ENCODE data around the gene RBP3.

RBP3 gene

GRCh38 chr10:47326306-47326926, 21.7 kb upstream of the RBP3 start:
- DNase-seq (ENCODE audit: low spot score) (peak; percentile 23), ATAC-seq (ENCODE audit: low read depth) (no peak)
- no peaks in the 10 kb centered on the region for H3K36me3 ChIP-seq (ENCODE audit: low read depth)
- H3K27me3 ChIP-seq (ENCODE audit: insufficient read depth, poor library complexity, severe bottlenecking), result no peaks in the 10 kb centered on the region
- H3K4me3 ChIP-seq (ENCODE audit: severe bottlenecking), result no peak overlapping the region
- H3K27ac ChIP-seq (ENCODE audit: poor library complexity, severe bottlenecking), result no peak overlapping the region
- no peak for TF ChIP-seq CTCF (IDR thresholded peaks at IDR 0.05; ENCODE audit: poor library complexity, severe bottlenecking)
- no peaks in the 10 kb centered on the region for H3K4me1 ChIP-seq (ENCODE audit: insufficient read depth, poor library complexity, severe bottlenecking)
- H3K9me3 ChIP-seq (ENCODE audit: severe bottlenecking), result no peaks in the 10 kb centered on the region

GRCh38 chr10:47326927-47327330, 21.2 kb upstream of the RBP3 start:
- Histone ChIP-seq H3K4me1 (ENCODE audit: insufficient read depth, poor library complexity, severe bottlenecking) (no peaks in the 10 kb centered on the region), H3K9me3 (ENCODE audit: severe bottlenecking) (no peaks in the 10 kb centered on the region), H3K36me3 (ENCODE audit: low read depth) (no peaks in the 10 kb centered on the region), H3K27ac (ENCODE audit: poor library complexity, severe bottlenecking) (no peak overlapping the region), H3K4me3 (ENCODE audit: severe bottlenecking) (no peak overlapping the region), H3K27me3 (ENCODE audit: insufficient read depth, poor library complexity, severe bottlenecking) (no peaks in the 10 kb centered on the region)
- DNase-seq (ENCODE audit: low spot score) (peak; percentile 14), ATAC-seq (ENCODE audit: low read depth) (no peak)
- no peak for TF ChIP-seq CTCF (IDR thresholded peaks at IDR 0.05; ENCODE audit: poor library complexity, severe bottlenecking)

- no peaks in the 10 kb centered on the region for H3K36me3 ChIP-seq (ENCODE audit: low read depth)
- no peaks in the 10 kb centered on the region for H3K4me1 ChIP-seq (ENCODE audit: insufficient read depth, poor library complexity, severe bottlenecking)
- DNase-seq (ENCODE audit: low spot score) (peak; percentile 19), ATAC-seq (ENCODE audit: low read depth) (no peak)
- TF ChIP-seq CTCF (IDR thresholded peaks at IDR 0.05; ENCODE audit: poor library complexity, severe bottlenecking), result no peak
- no peaks in the 10 kb centered on the region for H3K9me3 ChIP-seq (ENCODE audit: severe bottlenecking)
- H3K27me3 ChIP-seq (ENCODE audit: insufficient read depth, poor library complexity, severe bottlenecking), result peaks cover 11% of the 10 kb centered on the region
- H3K27ac ChIP-seq (ENCODE audit: poor library complexity, severe bottlenecking), result no peak overlapping the region
- no peak overlapping the region for H3K4me3 ChIP-seq (ENCODE audit: severe bottlenecking)
Measured at GRCh38 chr10:47329855-47330254, 18.3 kb upstream of the RBP3 start.

GRCh38 chr10:47330366-47330765, 17.8 kb upstream of the RBP3 start:
- Histone ChIP-seq H3K36me3 (ENCODE audit: low read depth) (no peaks in the 10 kb centered on the region), H3K4me3 (ENCODE audit: severe bottlenecking) (no peak overlapping the region), H3K4me1 (ENCODE audit: insufficient read depth, poor library complexity, severe bottlenecking) (no peaks in the 10 kb centered on the region), H3K9me3 (ENCODE audit: severe bottlenecking) (no peaks in the 10 kb centered on the region), H3K27ac (ENCODE audit: poor library complexity, severe bottlenecking) (no peak overlapping the region), H3K27me3 (ENCODE audit: insufficient read depth, poor library complexity, severe bottlenecking) (peaks cover 11% of the 10 kb centered on the region)
- DNase-seq (ENCODE audit: low spot score), result peak; percentile 18
- no peak for TF ChIP-seq CTCF (IDR thresholded peaks at IDR 0.05; ENCODE audit: poor library complexity, severe bottlenecking)
- no peak for ATAC-seq (ENCODE audit: low read depth)

GRCh38 chr10:47330804-47331203, 17.4 kb upstream of the RBP3 start:
- Histone ChIP-seq H3K27ac (ENCODE audit: poor library complexity, severe bottlenecking) (no peak overlapping the region), H3K4me1 (ENCODE audit: insufficient read depth, poor library complexity, severe bottlenecking) (no peaks in the 10 kb centered on the region), H3K27me3 (ENCODE audit: insufficient read depth, poor library complexity, severe bottlenecking) (peaks cover 11% of the 10 kb centered on the region), H3K4me3 (ENCODE audit: severe bottlenecking) (no peak overlapping the region), H3K36me3 (ENCODE audit: low read depth) (no peaks in the 10 kb centered on the region), H3K9me3 (ENCODE audit: severe bottlenecking) (no peaks in the 10 kb centered on the region)
- DNase-seq (ENCODE audit: low spot score), result peak; percentile 15
- no peak for TF ChIP-seq CTCF (IDR thresholded peaks at IDR 0.05; ENCODE audit: poor library complexity, severe bottlenecking)
- no peak for ATAC-seq (ENCODE audit: low read depth)

Data from RWPE2 (cell line).